ENCODE measurements around the gene RBM5.

Gene RBM5

DNA sequence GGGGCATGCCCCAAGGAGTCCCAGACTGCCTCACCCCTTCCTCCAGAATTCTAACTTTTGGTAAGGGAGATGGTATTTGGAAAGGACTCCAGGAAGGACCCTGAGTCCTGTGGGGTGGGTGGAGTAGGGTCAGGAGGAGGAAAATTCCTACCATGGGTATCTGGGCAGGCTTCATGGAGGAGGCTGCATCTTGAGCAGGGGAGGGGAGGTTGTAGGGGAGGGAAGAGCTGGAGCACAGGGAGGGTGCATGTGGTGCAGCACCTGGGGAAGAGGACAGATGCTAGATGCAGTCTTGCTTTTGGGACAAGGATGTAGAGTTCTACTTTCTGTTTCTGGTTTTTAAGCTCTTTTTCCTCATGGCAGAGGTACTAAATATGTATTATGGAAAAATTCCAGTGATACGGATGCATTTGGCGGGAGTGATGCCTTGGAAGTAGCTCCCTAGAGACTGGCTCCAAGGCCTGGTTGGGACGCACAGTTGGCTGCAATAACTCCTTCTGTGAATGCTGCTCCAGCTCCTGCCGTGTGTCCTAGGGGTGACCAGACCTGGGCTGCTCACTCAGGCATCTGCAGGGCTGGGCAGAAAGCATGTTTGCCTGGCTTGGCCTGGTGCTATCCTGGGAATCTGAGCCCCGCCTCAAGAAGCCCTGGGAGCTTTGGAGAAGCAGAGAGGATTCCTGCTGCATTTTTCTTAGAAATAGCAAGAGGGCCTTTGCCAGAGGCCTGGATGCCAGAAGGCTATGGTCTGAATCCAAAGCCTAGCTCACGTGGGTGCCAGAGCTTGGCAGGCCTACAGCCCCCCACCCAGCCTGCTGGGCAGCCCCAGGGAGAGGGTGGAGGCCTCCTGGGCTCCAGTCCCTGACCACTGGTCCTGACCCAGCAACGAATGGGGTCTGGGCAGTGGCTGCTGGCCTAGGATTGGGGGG, 76.5 kb downstream of the RBM5 start:
- H3K9ac ChIP-seq (ENCODE audit: low read length) = no peak overlapping the region
- no peak overlapping the region for H2AFZ ChIP-seq (ENCODE audit: low read depth, low read length, severe bottlenecking)
- H3K4me2 ChIP-seq (ENCODE audit: low read depth, low read length, poor library complexity, severe bottlenecking) = no peak overlapping the region
- no peaks in the 10 kb centered on the region for H3K9me2 ChIP-seq (replicated peaks; ENCODE audit: insufficient read depth, low read length)
- H3K27ac ChIP-seq (ENCODE audit: low read depth, low read length) = no peak overlapping the region
- no peak for TF ChIP-seq CTCF (IDR thresholded peaks at IDR 0.05; ENCODE audit: insufficient read depth, low read length, poor library complexity, severe bottlenecking)
- no peak for TF ChIP-seq EZH2phosphoT487 (conservative IDR thresholded peaks at IDR 0.05; ENCODE audit: low read length)
- H3K79me2 ChIP-seq (ENCODE audit: insufficient read depth, low read length) = no peaks in the 10 kb centered on the region
- H3K27me3 ChIP-seq (ENCODE audit: low read length) = no peaks in the 10 kb centered on the region
- H3K4me3 ChIP-seq (ENCODE audit: insufficient read depth, low read length, poor library complexity, severe bottlenecking) = no peak overlapping the region
- H3K36me3 ChIP-seq (ENCODE audit: low read length) = no peaks in the 10 kb centered on the region
- no peaks in the 10 kb centered on the region for H4K20me1 ChIP-seq (ENCODE audit: low read depth, low read length)
- no peaks in the 10 kb centered on the region for H3K9me3 ChIP-seq (ENCODE audit: insufficient read depth, low read length)
- H3F3A ChIP-seq (ENCODE audit: insufficient read depth) = no peaks in the 10 kb centered on the region

- no peaks in the 10 kb centered on the region for H3K36me3 ChIP-seq (ENCODE audit: low read length)
- TF ChIP-seq EZH2phosphoT487 (conservative IDR thresholded peaks at IDR 0.05; ENCODE audit: low read length) (no peak), CTCF (IDR thresholded peaks at IDR 0.05; ENCODE audit: insufficient read depth, low read length, poor library complexity, severe bottlenecking) (no peak)
Measured at GRCh38 chr3:50165910-50166538, 77.3 kb downstream of the RBM5 start.

GRCh38 chr3:50166620-50167019, 77.9 kb downstream of the RBM5 start:
- Histone ChIP-seq H3K4me3 (ENCODE audit: insufficient read depth, low read length, poor library complexity, severe bottlenecking) (no peak overlapping the region), H2AFZ (ENCODE audit: low read depth, low read length, severe bottlenecking) (no peak overlapping the region), H3K27me3 (ENCODE audit: low read length) (no peaks in the 10 kb centered on the region), H3K27ac (ENCODE audit: low read depth, low read length) (no peak overlapping the region), H3K9ac (ENCODE audit: low read length) (no peak overlapping the region), H4K20me1 (ENCODE audit: low read depth, low read length) (no peaks in the 10 kb centered on the region), H3K9me3 (ENCODE audit: insufficient read depth, low read length) (no peaks in the 10 kb centered on the region), H3K36me3 (ENCODE audit: low read length) (no peaks in the 10 kb centered on the region), H3K79me2 (ENCODE audit: insufficient read depth, low read length) (no peaks in the 10 kb centered on the region), H3K4me2 (ENCODE audit: low read depth, low read length, poor library complexity, severe bottlenecking) (no peak overlapping the region), H3K9me2 (replicated peaks; ENCODE audit: insufficient read depth, low read length) (no peaks in the 10 kb centered on the region), H3F3A (ENCODE audit: insufficient read depth) (no peaks in the 10 kb centered on the region)
- TF ChIP-seq CTCF (IDR thresholded peaks at IDR 0.05; ENCODE audit: insufficient read depth, low read length, poor library complexity, severe bottlenecking) (no peak), EZH2phosphoT487 (conservative IDR thresholded peaks at IDR 0.05; ENCODE audit: low read length) (no peak)

More at GRCh38 chr3:50165910-50166538, 77.3 kb downstream of the RBM5 start:
- Histone ChIP-seq H3K79me2 (ENCODE audit: insufficient read depth, low read length) (no peaks in the 10 kb centered on the region), H3K27me3 (ENCODE audit: low read length) (no peaks in the 10 kb centered on the region), H3K9ac (ENCODE audit: low read length) (no peak overlapping the region), H3F3A (ENCODE audit: insufficient read depth) (no peaks in the 10 kb centered on the region), H2AFZ (ENCODE audit: low read depth, low read length, severe bottlenecking) (no peak overlapping the region), H4K20me1 (ENCODE audit: low read depth, low read length) (no peaks in the 10 kb centered on the region), H3K9me3 (ENCODE audit: insufficient read depth, low read length) (no peaks in the 10 kb centered on the region), H3K27ac (ENCODE audit: low read depth, low read length) (no peak overlapping the region), H3K9me2 (replicated peaks; ENCODE audit: insufficient read depth, low read length) (no peaks in the 10 kb centered on the region), H3K4me3 (ENCODE audit: insufficient read depth, low read length, poor library complexity, severe bottlenecking) (no peak overlapping the region), H3K4me2 (ENCODE audit: low read depth, low read length, poor library complexity, severe bottlenecking) (no peak overlapping the region)

Data from SU-DHL-6 (cell line).